Esophagus (tissue), 2 donors: ENCODE measurements around the gene MAOA. TPM values are rescaled to one million over a fixed set of nuclear protein-coding genes. Genes with fewer than 3 reads are reported as not detected.
"Not testable (repeated sequence)": the region's sequence is repeated elsewhere in the genome, so short reads cannot be mapped to it uniquely, and the experiment has no call there.

Source experiments
- H3K27ac ChIP-seq, 2 donors: one replicate each; pipeline ENCODE4 v1.5.1; 2013; ENCODE audit warnings: low read depth in 2 of 2, mild to moderate bottlenecking in 2 of 2, inconsistent platforms in 1 of 2, low read length in 1 of 2, moderate library complexity in 1 of 2
- H3K27me3 ChIP-seq, 2 donors: one replicate each; pipeline ENCODE4 v1.6.1; 2013; ENCODE audit warnings: low read length in 2 of 2, control low read depth in 1 of 2, mild to moderate bottlenecking in 1 of 2; ENCODE audit not compliant: insufficient read depth in 2 of 2, control insufficient read depth in 1 of 2
- H3K36me3 ChIP-seq, 2 donors: one replicate each; pipeline ENCODE4 v1.6.1; 2013; ENCODE audit warnings: low read length in 1 of 2; ENCODE audit not compliant: control insufficient read depth in 2 of 2, insufficient read depth in 2 of 2
- H3K4me1 ChIP-seq, 2 donors: one replicate each; pipeline ENCODE4 v1.6.1; 2013; ENCODE audit warnings: low read length in 1 of 2; ENCODE audit not compliant: control insufficient read depth in 2 of 2, insufficient read depth in 2 of 2
- H3K4me3 ChIP-seq, 2 donors: one replicate each; pipeline ENCODE4 v1.5.1; 2013; ENCODE audit warnings: low read length in 2 of 2, mild to moderate bottlenecking in 2 of 2, low read depth in 1 of 2, moderate library complexity in 1 of 2
- H3K9me3 ChIP-seq, 2 donors: one replicate each; pipeline ENCODE4 v1.6.1; 2013; ENCODE audit warnings: mild to moderate bottlenecking in 2 of 2, low read depth in 1 of 2, low read length in 1 of 2, moderate library complexity in 1 of 2; ENCODE audit not compliant: control insufficient read depth in 2 of 2, insufficient read depth in 1 of 2
- WGBS, 2 donors: extraction: QIAGEN DNeasy Blood & Tissue Kit; methylation state at CpG; one replicate each; pipeline ENCODE4 v1.1.7; 2013; 5-methylcytosine and 5-hydroxymethylcytosine counted together
- polyA plus RNA-seq, 2 donors: library from polyadenylated mRNA; stranded (reverse); fragments of 200-250 nt; gene quantifications; one replicate each; pipeline ENCODE4 v1.2.3, GENCODE V29; 2013
- donor health status: healthy with polysubstance abuse.
- donor health status: Bipolar disorder and iron deficiency.

MAOA gene
- polyA plus RNA-seq: 10 to 100 TPM; 22.9 to 43.9 TPM

DNA sequence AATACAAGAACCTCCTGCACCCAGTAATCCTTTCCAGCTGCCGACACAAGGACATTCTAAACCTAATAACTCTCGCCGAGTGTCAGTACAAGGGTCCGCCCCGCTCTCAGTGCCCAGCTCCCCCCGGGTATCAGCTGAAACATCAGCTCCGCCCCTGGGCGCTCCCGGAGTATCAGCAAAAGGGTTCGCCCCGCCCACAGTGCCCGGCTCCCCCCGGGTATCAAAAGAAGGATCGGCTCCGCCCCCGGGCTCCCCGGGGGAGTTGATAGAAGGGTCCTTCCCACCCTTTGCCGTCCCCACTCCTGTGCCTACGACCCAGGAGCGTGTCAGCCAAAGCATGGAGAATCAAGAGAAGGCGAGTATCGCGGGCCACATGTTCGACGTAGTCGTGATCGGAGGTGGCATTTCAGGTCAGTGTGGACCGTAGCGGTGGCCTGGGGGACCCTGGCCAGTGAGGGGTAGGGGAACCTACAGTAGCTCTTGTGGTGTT, at the start of gene MAOA:
Gene MAOA (plus strand): TSS at position 295 of the 490 bp plus-strand sequence. CDS start 43 bp downstream, at position 338.
- Histone ChIP-seq H3K4me3 (peak within 1 kb of the TSS; percentile 57 to 77), H3K36me3 (no peaks in the 10 kb centered on the region), H3K4me1 (no peaks in the 10 kb centered on the region), H3K9me3 (no peaks in the 10 kb centered on the region), H3K27me3 (no peaks in the 10 kb centered on the region), H3K27ac (peak within 1 kb of the TSS; percentile 87 to 93)
- 3 to 33% methylated on average over 29 of the region's 29 CpGs for WGBS, 2 donors

DNA sequence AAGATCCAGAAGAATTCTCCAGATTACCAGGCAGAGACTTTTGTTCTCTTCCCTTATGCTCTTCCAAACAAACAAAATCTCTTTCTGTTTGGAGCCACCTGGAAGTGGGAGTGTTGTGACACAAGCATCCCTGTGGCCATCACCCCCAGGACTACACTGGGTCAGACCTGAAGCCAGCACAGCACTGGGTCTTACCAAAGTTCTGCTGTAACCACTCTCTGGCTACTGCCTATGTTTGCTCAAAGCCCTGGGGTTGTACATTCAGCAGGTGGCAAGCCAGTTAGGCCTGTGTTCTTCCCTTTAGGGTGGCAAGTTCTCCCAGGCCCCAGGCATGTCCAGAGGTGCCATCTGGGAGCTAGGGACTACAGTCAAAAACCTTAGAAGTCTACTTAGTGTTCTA, 43.7 kb upstream of the MAOA start:
- Histone ChIP-seq H3K9me3 (no peaks in the 10 kb centered on the region), H3K27me3 (peaks cover 0 to 4% of the 10 kb centered on the region in 2 donors), H3K36me3 (no peaks in the 10 kb centered on the region), H3K4me3 (no peak overlapping the region), H3K4me1 (no peaks in the 10 kb centered on the region), H3K27ac (no peak overlapping the region)

DNA sequence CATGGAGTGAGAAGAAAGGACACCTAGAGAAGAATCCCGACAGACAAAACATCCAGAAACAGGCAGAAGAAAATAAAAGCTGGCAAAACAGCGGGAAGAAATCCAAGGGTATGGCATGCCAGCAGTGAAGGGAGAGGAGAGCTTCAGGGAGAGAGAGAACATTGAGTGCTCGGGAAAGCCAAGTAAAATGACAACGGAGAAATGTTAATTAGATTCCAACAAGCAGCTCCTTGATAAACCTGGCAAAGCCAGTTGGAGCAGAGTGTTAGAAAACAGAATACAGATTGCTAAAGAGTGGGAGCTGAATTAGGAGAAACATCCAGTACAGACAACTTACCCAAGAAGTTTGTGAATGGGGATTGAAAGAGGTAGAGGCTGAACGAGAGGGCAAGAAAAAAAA, 40.4 kb upstream of the MAOA start:
- peaks cover 0 to 4% of the 10 kb centered on the region in 2 donors for H3K27me3 ChIP-seq
- no peaks in the 10 kb centered on the region for H3K4me1 ChIP-seq
- WGBS, 2 donors: 37 to 45% methylated on average over 5 of the region's 5 CpGs
- H3K4me3 ChIP-seq: no peak overlapping the region
- H3K36me3 ChIP-seq: no peaks in the 10 kb centered on the region
- no peaks in the 10 kb centered on the region for H3K9me3 ChIP-seq
- no peak overlapping the region for H3K27ac ChIP-seq

DNA sequence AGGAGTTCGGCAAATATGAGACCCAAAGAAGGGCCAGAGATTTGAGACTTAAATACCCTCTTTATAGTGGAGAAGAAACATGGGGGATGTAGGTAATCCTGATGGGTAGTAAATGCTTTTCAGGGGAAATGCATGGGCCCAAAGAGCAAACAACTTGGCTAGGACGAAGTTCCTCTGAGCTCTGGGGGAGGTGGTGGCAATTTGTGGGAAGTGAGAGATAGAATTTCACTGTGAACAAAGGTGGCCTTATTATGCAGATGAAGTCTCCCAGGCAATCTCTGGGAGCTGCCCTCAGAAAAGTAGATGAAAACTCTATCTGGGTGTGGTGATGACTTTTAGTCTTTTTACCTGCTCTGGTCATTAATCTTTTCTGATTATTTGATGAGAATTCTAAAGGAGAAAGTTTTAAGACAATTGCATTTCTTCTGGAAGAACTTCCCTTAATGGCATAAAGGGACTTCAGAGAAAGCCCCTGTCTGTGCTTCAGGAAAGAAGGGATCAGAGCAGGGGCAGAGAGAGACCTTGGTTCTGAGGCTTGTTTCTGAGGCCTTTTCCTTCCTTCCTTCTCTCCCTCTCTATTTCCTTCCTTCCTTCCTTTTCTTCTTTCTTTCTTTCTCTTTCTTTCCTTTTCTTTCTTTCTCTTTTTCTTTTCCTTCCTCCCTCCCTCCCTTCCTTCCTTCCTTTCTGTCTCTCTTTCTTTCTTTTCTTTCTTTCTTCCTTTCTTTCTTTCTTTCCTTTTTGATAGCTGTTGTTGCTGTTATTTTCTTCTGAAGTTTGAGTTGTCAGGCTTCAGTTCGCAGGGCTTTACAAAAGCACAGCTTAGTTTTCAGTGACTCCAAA, 37.5 kb upstream of the MAOA start:
- Histone ChIP-seq H3K27me3 (peaks cover 0 to 2% of the 10 kb centered on the region in 2 donors), H3K4me3 (no peak overlapping the region), H3K4me1 (no peaks in the 10 kb centered on the region), H3K36me3 (no peaks in the 10 kb centered on the region), H3K27ac (no peak overlapping the region), H3K9me3 (no peaks in the 10 kb centered on the region)
- WGBS, 2 donors: 64 to 90% methylated on average over 3 of the region's 3 CpGs

DNA sequence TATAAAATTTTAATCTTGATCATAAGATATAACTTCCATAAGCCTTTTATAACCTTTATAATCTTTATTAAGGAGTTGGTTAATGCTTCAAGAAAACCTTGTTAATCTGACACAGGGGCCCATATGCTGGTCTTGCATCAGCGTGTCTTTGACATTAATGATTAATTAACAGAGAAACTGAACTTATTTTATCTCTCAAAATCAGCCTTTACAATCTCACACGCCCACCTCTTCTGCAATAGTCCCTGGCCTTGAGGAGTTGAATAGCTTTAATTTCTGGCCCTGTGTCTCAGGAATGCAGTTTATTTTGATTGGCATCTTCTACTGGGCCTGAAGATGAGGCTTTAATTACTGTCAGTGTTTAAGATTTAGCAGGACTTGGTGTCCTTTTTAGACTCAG, 36.2 kb upstream of the MAOA start:
- not testable (repeated sequence) for H3K27me3 ChIP-seq, H3K9me3 ChIP-seq, H3K36me3 ChIP-seq, H3K4me3 ChIP-seq, H3K27ac ChIP-seq, H3K4me1 ChIP-seq
- 52 to 68% methylated on average over 2 of the region's 2 CpGs for WGBS, 2 donors

DNA sequence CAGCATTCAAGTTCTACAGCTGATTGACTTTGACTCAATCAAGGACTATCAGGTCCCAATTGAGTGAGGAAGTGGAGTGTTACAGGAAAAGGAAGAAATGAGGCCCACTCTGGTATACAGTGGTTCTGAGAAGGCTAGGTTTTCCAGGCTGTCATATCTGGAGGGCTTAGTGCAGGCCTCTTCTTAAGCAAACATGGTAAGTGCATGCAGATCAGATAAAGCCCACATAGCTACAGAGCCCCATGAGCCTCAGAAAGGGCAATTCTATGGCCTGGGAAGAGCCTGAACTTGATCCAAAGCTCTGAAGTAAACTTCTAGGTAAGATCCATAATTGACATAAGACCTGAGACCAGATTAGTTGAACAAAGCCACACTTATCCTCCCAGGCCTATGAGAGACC, 29.0 kb upstream of the MAOA start:
- Histone ChIP-seq H3K36me3 (no peaks in the 10 kb centered on the region), H3K27ac (no peak overlapping the region), H3K4me3 (no peak overlapping the region), H3K9me3 (no peaks in the 10 kb centered on the region), H3K27me3 (no peaks in the 10 kb centered on the region), H3K4me1 (no peaks in the 10 kb centered on the region)

DNA sequence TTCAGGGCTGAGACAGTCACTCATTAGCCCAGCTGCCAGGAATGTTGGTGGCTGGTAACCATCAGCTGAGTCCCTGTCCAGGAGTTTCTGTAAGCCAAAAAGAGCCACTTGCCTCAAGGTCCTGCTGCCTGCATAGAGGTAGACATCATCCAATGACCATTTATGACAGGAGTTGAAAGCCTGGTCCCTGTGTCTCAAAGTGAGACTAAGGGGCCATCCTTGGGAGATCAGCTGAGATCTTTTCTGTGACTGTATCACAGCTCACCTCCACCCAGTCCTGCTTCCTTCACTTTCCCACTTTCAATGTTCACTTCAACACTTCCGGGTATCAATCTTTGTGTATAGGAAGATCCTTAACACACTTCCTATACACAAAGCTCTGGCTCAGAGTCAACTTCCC, 28.4 kb upstream of the MAOA start:
- Histone ChIP-seq H3K4me1 (no peaks in the 10 kb centered on the region), H3K4me3 (no peak overlapping the region), H3K27me3 (no peaks in the 10 kb centered on the region), H3K9me3 (no peaks in the 10 kb centered on the region), H3K36me3 (no peaks in the 10 kb centered on the region), H3K27ac (no peak overlapping the region)
- 49 to 60% methylated on average over 1 of the region's 1 CpG for WGBS, 2 donors

DNA sequence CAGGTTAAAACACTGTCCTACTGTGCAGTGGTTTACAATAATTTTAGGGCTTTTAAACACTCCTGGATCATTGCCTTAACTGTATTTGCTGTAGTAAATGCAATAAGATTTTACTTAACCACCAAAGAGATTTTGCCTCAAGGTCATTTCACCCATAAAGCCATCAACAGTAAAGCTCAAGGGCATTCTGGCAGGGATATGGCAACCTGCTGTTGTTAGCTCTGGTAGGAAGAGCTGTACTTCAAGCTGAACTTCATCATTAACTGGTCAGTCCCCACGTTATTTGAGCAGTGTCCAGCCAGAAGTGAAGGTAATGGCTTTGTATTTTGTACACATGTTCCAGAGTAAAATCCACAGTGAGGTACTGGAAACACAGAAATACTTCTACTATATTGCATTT, 26.9 kb upstream of the MAOA start:
- WGBS, 2 donors: 7 to 38% methylated on average over 1 of the region's 1 CpG
- no peak overlapping the region for H3K4me3 ChIP-seq
- no peak overlapping the region for H3K27ac ChIP-seq
- H3K4me1 ChIP-seq: no peaks in the 10 kb centered on the region
- no peaks in the 10 kb centered on the region for H3K27me3 ChIP-seq
- no peaks in the 10 kb centered on the region for H3K9me3 ChIP-seq
- no peaks in the 10 kb centered on the region for H3K36me3 ChIP-seq

DNA sequence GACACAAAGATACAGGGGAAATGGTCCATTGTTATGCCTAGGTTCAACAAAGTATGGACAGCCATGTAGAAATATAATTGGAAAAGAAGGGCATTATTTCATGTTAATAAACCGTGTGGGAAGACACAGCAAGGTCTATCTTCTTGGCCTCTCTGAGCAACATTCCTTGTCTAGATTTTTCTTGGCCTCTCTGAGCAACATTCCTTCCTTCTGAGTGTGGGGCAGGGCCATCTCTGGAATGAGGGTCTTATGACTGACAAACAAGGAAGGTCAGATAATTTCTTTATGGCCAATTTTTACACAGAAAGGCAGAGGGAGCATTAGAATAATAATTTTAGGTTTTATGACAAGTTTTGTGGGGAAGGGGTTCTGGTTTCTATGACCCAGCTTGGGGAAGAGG, 24.3 kb upstream of the MAOA start:
- Histone ChIP-seq H3K27ac (no peak overlapping the region), H3K4me1 (no peaks in the 10 kb centered on the region), H3K36me3 (no peaks in the 10 kb centered on the region), H3K9me3 (no peaks in the 10 kb centered on the region), H3K27me3 (peaks cover 0 to 5% of the 10 kb centered on the region in 2 donors), H3K4me3 (no peak overlapping the region)
- WGBS, 2 donors: 77 to 96% methylated on average over 1 of the region's 1 CpG

DNA sequence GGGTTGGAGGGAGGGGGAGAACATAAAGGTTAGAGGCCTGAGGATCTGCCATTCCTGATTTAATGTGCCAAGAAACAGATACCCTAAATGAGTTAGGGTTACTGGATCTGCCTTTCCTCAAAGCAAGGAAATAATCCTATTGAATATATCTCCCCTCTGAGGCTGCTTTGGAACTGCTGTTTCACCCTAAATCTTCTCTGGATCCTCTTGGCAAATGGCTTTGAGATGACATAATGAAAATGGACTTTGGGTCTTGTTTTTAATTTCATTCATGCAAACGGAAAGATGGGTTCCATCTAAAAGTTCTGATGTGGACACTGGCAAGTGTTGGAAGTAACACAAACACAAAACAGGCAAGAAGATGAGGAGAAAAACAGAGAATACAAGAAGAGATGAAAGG, 23.0 kb upstream of the MAOA start:
- H3K36me3 ChIP-seq: no peaks in the 10 kb centered on the region
- no peaks in the 10 kb centered on the region for H3K9me3 ChIP-seq
- no peaks in the 10 kb centered on the region for H3K4me1 ChIP-seq
- H3K4me3 ChIP-seq: no peak overlapping the region
- peaks cover 0 to 5% of the 10 kb centered on the region in 2 donors for H3K27me3 ChIP-seq
- 62 to 67% methylated on average over 1 of the region's 1 CpG for WGBS, 2 donors
- H3K27ac ChIP-seq: no peak overlapping the region
